SU-DHL-6 (cell line): Measurements from ENCODE around the gene TRAF2.

Experiments
- H2AFZ ChIP-seq: fragments of 200-600 bp; sonication (generic); 2 replicates; pipeline ENCODE4 v1.6.1; 2014; ENCODE audit warnings: low read depth, mild to moderate bottlenecking, moderate library complexity, mixed read lengths, antibody characterized with exemption, low read length; ENCODE audit not compliant: severe bottlenecking
- H3F3A ChIP-seq: fragments of 200-600 bp; shearing (Covaris generic); 2 replicates; pipeline ENCODE4 v1.6.0; 2016; ENCODE audit warnings: antibody characterized with exemption, mild to moderate bottlenecking; ENCODE audit not compliant: insufficient read depth
- H3K27ac ChIP-seq: fragments of 200-600 bp; sonication (generic); 2 replicates; pipeline ENCODE4 v1.5.1; 2016; ENCODE audit warnings: low read depth, mild to moderate bottlenecking, low read length, moderate library complexity, mixed read lengths
- H3K27me3 ChIP-seq: fragments of 200-600 bp; sonication (generic), shearing (Covaris generic); 2 replicates; pipeline ENCODE4 v1.6.0; 2014; ENCODE audit warnings: mild to moderate bottlenecking, low read length
- H3K36me3 ChIP-seq: fragments of 200-600 bp; sonication (generic); 2 replicates; pipeline ENCODE4 v1.6.1; 2014; ENCODE audit warnings: mild to moderate bottlenecking, low read length, mixed read lengths
- H3K4me2 ChIP-seq: fragments of 300-600, 200-600 bp; shearing (Covaris generic), sonication (generic); 2 replicates; pipeline ENCODE4 v1.6.0; 2014; ENCODE audit warnings: low read length, low read depth, mild to moderate bottlenecking; ENCODE audit not compliant: poor library complexity, severe bottlenecking
- H3K4me3 ChIP-seq: fragments of 200-600 bp; sonication (generic); 2 replicates; pipeline ENCODE4 v1.5.1; 2014; ENCODE audit warnings: antibody characterized with exemption, low read length, mild to moderate bottlenecking, mixed read lengths; ENCODE audit not compliant: insufficient read depth, poor library complexity, severe bottlenecking
- H3K79me2 ChIP-seq: fragments of 200-600 bp; sonication (generic); 2 replicates; pipeline ENCODE4 v1.6.1; 2014; ENCODE audit warnings: mild to moderate bottlenecking, low read length, moderate library complexity; ENCODE audit not compliant: insufficient read depth
- H3K9ac ChIP-seq: fragments of 200-600 bp; sonication (generic); 2 replicates; pipeline ENCODE4 v1.7.0; 2014; ENCODE audit warnings: mild to moderate bottlenecking, low read length
- H3K9me2 ChIP-seq: fragments of 200-600 bp; sonication (generic); replicated peaks from 2 replicates; pipeline ENCODE4 v1.6.1; 2014; ENCODE audit warnings: low read length; ENCODE audit not compliant: insufficient read depth
- H3K9me3 ChIP-seq: fragments of 200-600 bp; sonication (generic); 2 replicates; pipeline ENCODE4 v1.6.1; 2014; ENCODE audit warnings: low read length, mixed read lengths; ENCODE audit not compliant: insufficient read depth
- H4K20me1 ChIP-seq: fragments of 200-600 bp; sonication (generic); 2 replicates; pipeline ENCODE4 v1.6.1; 2014; ENCODE audit warnings: low read depth, mild to moderate bottlenecking, antibody characterized with exemption, low read length, moderate library complexity, mixed read lengths
- CTCF ChIP-seq: fragments of 200-600 bp; sonication (generic); IDR thresholded peaks from one replicate; pipeline ENCODE4 v1.5.1; 2017; ENCODE audit warnings: antibody characterized with exemption, mild to moderate bottlenecking, low read length, moderate library complexity; ENCODE audit not compliant: insufficient read depth, poor library complexity, severe bottlenecking
- EZH2phosphoT487 ChIP-seq: fragments of 200-600 bp; sonication (generic), shearing (Covaris generic); conservative IDR thresholded peaks from 2 replicates; pipeline ENCODE4 v1.6.1; 2018; ENCODE audit warnings: mild to moderate bottlenecking, antibody characterized with exemption, low read length, moderate library complexity, mixed read lengths

Gene TRAF2

GRCh38 chr9:136854113-136854841 lies 32.0 kb upstream of the TRAF2 start:
- no peak overlapping the region for H3K27ac ChIP-seq

GRCh38 chr9:136854842-136855460 lies 31.4 kb upstream of the TRAF2 start:
- no peaks in the 10 kb centered on the region for H3F3A ChIP-seq
- H3K27me3 ChIP-seq = no peaks in the 10 kb centered on the region
- H3K36me3 ChIP-seq = no peaks in the 10 kb centered on the region
- TF ChIP-seq EZH2phosphoT487 = no peak
- TF ChIP-seq CTCF = no peak
- H3K9me3 ChIP-seq = no peaks in the 10 kb centered on the region
- H4K20me1 ChIP-seq = no peaks in the 10 kb centered on the region
- H3K9me2 ChIP-seq = no peaks in the 10 kb centered on the region
- H3K79me2 ChIP-seq = no peaks in the 10 kb centered on the region
- no peak overlapping the region for H2AFZ ChIP-seq
- no peak overlapping the region for H3K27ac ChIP-seq
- no peak overlapping the region for H3K4me2 ChIP-seq
- no peak overlapping the region for H3K4me3 ChIP-seq
- H3K9ac ChIP-seq = no peak overlapping the region

More at GRCh38 chr9:136854113-136854841, 32.0 kb upstream of the TRAF2 start:
- H3K36me3 ChIP-seq = no peaks in the 10 kb centered on the region
- no peak overlapping the region for H3K9ac ChIP-seq
- no peak overlapping the region for H3K4me2 ChIP-seq
- H4K20me1 ChIP-seq = no peaks in the 10 kb centered on the region
- no peaks in the 10 kb centered on the region for H3F3A ChIP-seq
- H3K79me2 ChIP-seq = no peaks in the 10 kb centered on the region
- TF ChIP-seq EZH2phosphoT487 (no peak), CTCF (no peak)
- H3K9me3 ChIP-seq = no peaks in the 10 kb centered on the region
- H3K9me2 ChIP-seq = no peaks in the 10 kb centered on the region
- H3K27me3 ChIP-seq = no peaks in the 10 kb centered on the region
- H3K4me3 ChIP-seq = no peak overlapping the region
- no peak overlapping the region for H2AFZ ChIP-seq

- Histone ChIP-seq H3K4me2 (no peak overlapping the region), H3K9ac (no peak overlapping the region), H3K4me3 (no peak overlapping the region), H3K79me2 (no peaks in the 10 kb centered on the region), H3K27ac (no peak overlapping the region), H4K20me1 (no peaks in the 10 kb centered on the region), H3K27me3 (no peaks in the 10 kb centered on the region), H3K9me3 (no peaks in the 10 kb centered on the region), H3K9me2 (no peaks in the 10 kb centered on the region), H3K36me3 (no peaks in the 10 kb centered on the region), H3F3A (no peaks in the 10 kb centered on the region), H2AFZ (no peak overlapping the region)
- TF ChIP-seq CTCF = no peak
- no peak for TF ChIP-seq EZH2phosphoT487
These were observed 30.7 kb upstream of the TRAF2 start for GRCh38 chr9:136855461-136856078.
